HCT116 (cell line): Measurements from ENCODE around the gene CELA2A. TPM values are rescaled to one million over a fixed set of nuclear protein-coding genes. Genes with fewer than 3 reads are reported as not detected.

ENCODE experiments used
- ATAC-seq: fragments of 200-7000 bp; cut with Tn5 transposase; 2 replicates; pipeline ENCODE4 v1.9.1; 2020; ENCODE audit warnings: mild to moderate bottlenecking, moderate library complexity
- BruUV-seq: library from RNA; stranded (reverse); fragments of 400-500 nt; replicated peaks from 2 replicates; lab custom pipeline; 2021; lab: Mats Ljungman, UMichigan
- CTCF ChIA-PET: fragments of 300-600 bp; sonication (Branson Sonifier 250); formaldehyde crosslinking; loops from one replicate; lab custom pipeline; 2021; ENCODE audit warnings: antibody characterized with exemption; lab: Charles Lee
- POLR2A ChIA-PET: fragments of 300-600, 350-600 bp; sonication (Branson Sonifier 250); formaldehyde crosslinking; loops from one replicate; lab custom pipeline; 2021; ENCODE audit warnings: antibody characterized with exemption; lab: Charles Lee
- RAD21 ChIA-PET, 2 experiments: fragments of 300-600 bp; sonication (Branson Sonifier 250); formaldehyde crosslinking; loops; one replicate each; lab custom pipeline; 2023; ENCODE audit warnings: low total read pairs in 2 of 2; ENCODE audit not compliant: uncharacterized antibody in 2 of 2, unreplicated experiment in 2 of 2, low non-redundant PET in 1 of 2; lab: Charles Lee
- DNase-seq: peaks from one replicate; pipeline ENCODE4 v3.0.0-alpha.2; 2010; ENCODE audit warnings: low read depth, low spot score
- H2AFZ ChIP-seq: fragments of 200-600 bp; shearing (Covaris generic), sonication (generic); 2 replicates; pipeline ENCODE4 v1.6.1; 2017; ENCODE audit warnings: low read depth, mixed run types, mixed read lengths, antibody characterized with exemption, low read length; ENCODE audit not compliant: poor library complexity, severe bottlenecking
- H3K27ac ChIP-seq: 2 replicates; pipeline ENCODE4 v1.5.1; 2012; ENCODE audit warnings: low read depth, low read length
- H3K27me3 ChIP-seq: fragments of 200-600 bp; sonication (generic); 2 replicates; pipeline ENCODE4 v1.6.1; 2016; ENCODE audit warnings: mixed run types, low read length, mixed read lengths; ENCODE audit not compliant: insufficient read depth
- H3K36me3 ChIP-seq, 2 experiments: fragments of 200-500 bp in 1 of 2; fragments of 200-600 bp in 1 of 2; sonication (Bioruptor generic) in 1 of 2; sonication (generic) in 1 of 2; 2 replicates each; pipeline versions ENCODE4 v1.5.1 to v1.6.1; 2014 to 2016; ENCODE audit warnings: low read length in 2 of 2, inconsistent platforms in 1 of 2, mixed read lengths in 1 of 2, mixed run types in 1 of 2; ENCODE audit not compliant: insufficient read depth in 2 of 2, control insufficient read depth in 1 of 2
- H3K4me1 ChIP-seq, 2 experiments: fragments of 200-600 bp in 1 of 2; sonication (generic) in 1 of 2; 2 replicates each; pipeline versions ENCODE4 v1.5.1 to v1.6.1; 2012 to 2017; ENCODE audit warnings: low read length in 2 of 2, inconsistent platforms in 1 of 2, mild to moderate bottlenecking in 1 of 2, mixed read lengths in 1 of 2, mixed run types in 1 of 2, moderate library complexity in 1 of 2; ENCODE audit not compliant: insufficient read depth in 2 of 2, control insufficient read depth in 1 of 2
- H3K4me2 ChIP-seq: fragments of 200-600 bp; sonication (generic); 2 replicates; pipeline ENCODE4 v1.6.1; 2017; ENCODE audit warnings: mixed run types, low read length, mixed read lengths
- H3K4me3 ChIP-seq, 2 experiments: fragments of 200-600 bp in 1 of 2; sonication (generic) in 1 of 2; replicated peaks in 1 of 2; 2 replicates each; pipeline ENCODE4 v1.5.1; 2011 to 2016; ENCODE audit warnings: low read length in 2 of 2, control low read depth in 1 of 2, low read depth in 1 of 2, mild to moderate bottlenecking in 1 of 2, mixed read lengths in 1 of 2, mixed run types in 1 of 2
- H3K79me2 ChIP-seq: fragments of 200-600 bp; sonication (generic); 2 replicates; pipeline ENCODE4 v1.6.1; 2017; ENCODE audit warnings: mild to moderate bottlenecking, mixed run types, low read length, moderate library complexity, mixed read lengths; ENCODE audit not compliant: insufficient read depth
- H3K9ac ChIP-seq: fragments of 200-600 bp; sonication (generic); 2 replicates; pipeline ENCODE4 v1.6.1; 2016; ENCODE audit warnings: low read length, mixed read lengths
- H3K9me2 ChIP-seq: fragments of 200-600 bp; sonication (generic), shearing (Covaris generic); 2 replicates; pipeline ENCODE4 v1.6.1; 2017; ENCODE audit warnings: mixed run types, mild to moderate bottlenecking, moderate library complexity; ENCODE audit not compliant: insufficient read depth
- H3K9me3 ChIP-seq, 2 experiments: fragments of 200-500 bp in 1 of 2; fragments of 200-600 bp in 1 of 2; sonication (Bioruptor generic) in 1 of 2; sonication (generic) in 1 of 2; 2 replicates each; pipeline ENCODE4 v1.6.1; 2014 to 2017; ENCODE audit warnings: low read length in 2 of 2, mixed read lengths in 2 of 2, inconsistent platforms in 1 of 2, low read depth in 1 of 2, mild to moderate bottlenecking in 1 of 2, mixed run types in 1 of 2, moderate library complexity in 1 of 2; ENCODE audit not compliant: control insufficient read depth in 1 of 2, insufficient read depth in 1 of 2
- H4K20me1 ChIP-seq: fragments of 200-600 bp; sonication (generic), shearing (Covaris generic); 2 replicates; pipeline ENCODE4 v1.6.1; 2017; ENCODE audit warnings: mixed run types, mild to moderate bottlenecking, moderate library complexity; ENCODE audit not compliant: insufficient read depth
- CEBPB ChIP-seq: IDR thresholded peaks from 2 replicates; pipeline ENCODE4 v1.6.1; 2012; ENCODE audit warnings: low read depth
- SIN3A ChIP-seq: IDR thresholded peaks from 2 replicates; pipeline ENCODE4 v1.6.1; 2012; ENCODE audit warnings: low read depth
- ZFX ChIP-seq: fragments of 450-650 bp; IDR thresholded peaks from 2 replicates; pipeline ENCODE4 v1.6.1; 2017
- intact Hi-C: fragments of 100-400 bp; cut with micrococcal nuclease; formaldehyde crosslinking; loops from 2 replicates; pipeline ENCODE4 v1.10.0; 2022
- total RNA-seq: library from RNA; stranded (reverse); gene quantifications from one replicate; pipeline ENCODE4 v1.2.1, GENCODE V29; 2021; ENCODE audit not compliant: unreplicated experiment
- TF ChIP-seq, protein P1 (sequence below): IDR thresholded peaks from 2 replicates; pipeline ENCODE4 v1.6.1; 2012
- TF ChIP-seq, protein P2 (sequence below): IDR thresholded peaks from 2 replicates; pipeline ENCODE4 v1.6.1; 2012; ENCODE audit warnings: low read depth

The CELA2A gene
- total RNA-seq, 1 experiment from 2014 or later = 1.6 TPM

GRCh38 chr1:15441247-15441646 lies 15.3 kb upstream of the CELA2A start (continued):
- TF ChIP-seq, protein P1, sequence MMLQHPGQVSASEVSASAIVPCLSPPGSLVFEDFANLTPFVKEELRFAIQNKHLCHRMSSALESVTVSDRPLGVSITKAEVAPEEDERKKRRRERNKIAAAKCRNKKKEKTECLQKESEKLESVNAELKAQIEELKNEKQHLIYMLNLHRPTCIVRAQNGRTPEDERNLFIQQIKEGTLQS = no peak
- TF ChIP-seq SIN3A (no peak), ZFX (no peak)

DNA sequence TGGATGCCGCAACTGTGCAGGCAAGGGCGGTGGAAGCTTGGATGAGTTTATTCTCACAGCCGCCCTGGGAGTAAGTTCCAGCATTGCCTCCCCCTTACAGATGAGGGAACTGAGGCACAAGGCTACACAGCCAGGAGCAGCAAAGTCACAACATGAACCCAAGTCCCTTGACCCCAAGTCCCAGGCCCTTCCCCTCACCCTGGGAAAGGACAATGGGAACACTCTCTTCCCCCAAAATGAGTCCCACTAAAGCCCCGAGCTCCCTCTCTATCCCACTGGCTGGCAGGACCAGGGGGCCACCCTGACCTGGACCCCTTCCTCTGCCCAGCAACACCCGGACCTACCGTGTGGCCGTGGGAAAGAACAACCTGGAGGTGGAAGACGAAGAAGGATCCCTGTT lies 14.4 kb upstream of the CELA2A start:
- Histone ChIP-seq H3K9ac (no peak overlapping the region), H2AFZ (no peak overlapping the region), H3K4me2 (no peak overlapping the region), H3K27ac (no peak overlapping the region), H3K9me3 (no peaks in the 10 kb centered on the region), H3K27me3 (no peaks in the 10 kb centered on the region), H3K4me3 (no peak overlapping the region), H4K20me1 (no peaks in the 10 kb centered on the region), H3K4me1 (no peaks in the 10 kb centered on the region), H3K9me2 (no peaks in the 10 kb centered on the region), H3K79me2 (no peaks in the 10 kb centered on the region), H3K36me3 (no peaks in the 10 kb centered on the region)
- DNase-seq (no peak), ATAC-seq (no peak)
- TF ChIP-seq, protein P2, sequence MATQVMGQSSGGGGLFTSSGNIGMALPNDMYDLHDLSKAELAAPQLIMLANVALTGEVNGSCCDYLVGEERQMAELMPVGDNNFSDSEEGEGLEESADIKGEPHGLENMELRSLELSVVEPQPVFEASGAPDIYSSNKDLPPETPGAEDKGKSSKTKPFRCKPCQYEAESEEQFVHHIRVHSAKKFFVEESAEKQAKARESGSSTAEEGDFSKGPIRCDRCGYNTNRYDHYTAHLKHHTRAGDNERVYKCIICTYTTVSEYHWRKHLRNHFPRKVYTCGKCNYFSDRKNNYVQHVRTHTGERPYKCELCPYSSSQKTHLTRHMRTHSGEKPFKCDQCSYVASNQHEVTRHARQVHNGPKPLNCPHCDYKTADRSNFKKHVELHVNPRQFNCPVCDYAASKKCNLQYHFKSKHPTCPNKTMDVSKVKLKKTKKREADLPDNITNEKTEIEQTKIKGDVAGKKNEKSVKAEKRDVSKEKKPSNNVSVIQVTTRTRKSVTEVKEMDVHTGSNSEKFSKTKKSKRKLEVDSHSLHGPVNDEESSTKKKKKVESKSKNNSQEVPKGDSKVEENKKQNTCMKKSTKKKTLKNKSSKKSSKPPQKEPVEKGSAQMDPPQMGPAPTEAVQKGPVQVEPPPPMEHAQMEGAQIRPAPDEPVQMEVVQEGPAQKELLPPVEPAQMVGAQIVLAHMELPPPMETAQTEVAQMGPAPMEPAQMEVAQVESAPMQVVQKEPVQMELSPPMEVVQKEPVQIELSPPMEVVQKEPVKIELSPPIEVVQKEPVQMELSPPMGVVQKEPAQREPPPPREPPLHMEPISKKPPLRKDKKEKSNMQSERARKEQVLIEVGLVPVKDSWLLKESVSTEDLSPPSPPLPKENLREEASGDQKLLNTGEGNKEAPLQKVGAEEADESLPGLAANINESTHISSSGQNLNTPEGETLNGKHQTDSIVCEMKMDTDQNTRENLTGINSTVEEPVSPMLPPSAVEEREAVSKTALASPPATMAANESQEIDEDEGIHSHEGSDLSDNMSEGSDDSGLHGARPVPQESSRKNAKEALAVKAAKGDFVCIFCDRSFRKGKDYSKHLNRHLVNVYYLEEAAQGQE = no peak
- TF ChIP-seq CEBPB = no peak
- ChIA-PET RAD21 (no interaction called here), CTCF (no interaction called here), POLR2A (no interaction called here)
- BruUV-seq = no TSS peak
- intact Hi-C loops = no loop called here
